ENCODE data around the gene KLHL22.

DNA sequence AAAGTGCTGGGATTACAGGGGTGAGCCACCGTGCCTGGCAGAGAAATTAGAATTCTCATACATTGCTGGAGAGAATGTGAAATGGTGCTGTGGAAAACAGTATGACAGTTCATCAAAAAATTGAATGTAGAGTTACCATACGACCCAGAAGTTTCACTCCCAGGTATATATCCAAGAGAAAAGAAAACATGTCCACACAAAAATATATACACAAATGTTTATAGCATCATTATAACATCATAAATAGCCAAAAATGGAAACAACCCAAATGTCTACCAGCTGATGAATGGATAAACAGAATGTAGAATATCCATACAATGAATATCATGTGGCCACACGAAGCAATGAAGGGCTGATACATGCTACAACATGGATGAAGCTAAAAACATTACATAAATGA lies 46.5 kb upstream of the KLHL22 start:
- TF ChIP-seq, protein P1, sequence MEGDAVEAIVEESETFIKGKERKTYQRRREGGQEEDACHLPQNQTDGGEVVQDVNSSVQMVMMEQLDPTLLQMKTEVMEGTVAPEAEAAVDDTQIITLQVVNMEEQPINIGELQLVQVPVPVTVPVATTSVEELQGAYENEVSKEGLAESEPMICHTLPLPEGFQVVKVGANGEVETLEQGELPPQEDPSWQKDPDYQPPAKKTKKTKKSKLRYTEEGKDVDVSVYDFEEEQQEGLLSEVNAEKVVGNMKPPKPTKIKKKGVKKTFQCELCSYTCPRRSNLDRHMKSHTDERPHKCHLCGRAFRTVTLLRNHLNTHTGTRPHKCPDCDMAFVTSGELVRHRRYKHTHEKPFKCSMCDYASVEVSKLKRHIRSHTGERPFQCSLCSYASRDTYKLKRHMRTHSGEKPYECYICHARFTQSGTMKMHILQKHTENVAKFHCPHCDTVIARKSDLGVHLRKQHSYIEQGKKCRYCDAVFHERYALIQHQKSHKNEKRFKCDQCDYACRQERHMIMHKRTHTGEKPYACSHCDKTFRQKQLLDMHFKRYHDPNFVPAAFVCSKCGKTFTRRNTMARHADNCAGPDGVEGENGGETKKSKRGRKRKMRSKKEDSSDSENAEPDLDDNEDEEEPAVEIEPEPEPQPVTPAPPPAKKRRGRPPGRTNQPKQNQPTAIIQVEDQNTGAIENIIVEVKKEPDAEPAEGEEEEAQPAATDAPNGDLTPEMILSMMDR (IDR thresholded peaks at IDR 0.05): no peak
- no peak for TF ChIP-seq SIN3A (IDR thresholded peaks at IDR 0.05; ENCODE audit: borderline replicate concordance, insufficient read depth, low read depth, low read length)

Data from Panc1 (cell line).